Smooth muscle cell of the brain vasculature (primary cell): ENCODE results near the gene ANXA6.

Experiments used
- DNase-seq: peaks from one replicate; pipeline ENCODE4 v3.0.0-alpha.2; 2012; ENCODE audit warnings: low read depth, low spot score

ANXA6 gene

GRCh38 chr5:151064916-151065499 lies 92.6 kb downstream of the ANXA6 start:
- no peak for DNase-seq

- DNase-seq: no peak
Measured at GRCh38 chr5:151063142-151063989, 94.2 kb downstream of the ANXA6 start.

GRCh38 chr5:151062405-151063141 lies 95.0 kb downstream of the ANXA6 start:
- no peak for DNase-seq

- no peak for DNase-seq
Measured at GRCh38 chr5:151060742-151061141, 96.8 kb downstream of the ANXA6 start.

- DNase-seq: no peak
Measured at GRCh38 chr5:151058891-151059489, 98.6 kb downstream of the ANXA6 start.

GRCh38 chr5:151058301-151058700 lies 99.3 kb downstream of the ANXA6 start:
- DNase-seq: no peak

GRCh38 chr5:151056379-151057325 lies 100.9 kb downstream of the ANXA6 start:
- no peak for DNase-seq

- no peak for DNase-seq
Measured at GRCh38 chr5:151055336-151055735, 102.2 kb downstream of the ANXA6 start.

GRCh38 chr5:151054709-151055108 lies 102.9 kb downstream of the ANXA6 start:
- DNase-seq: no peak

GRCh38 chr5:151053796-151054462 lies 103.7 kb downstream of the ANXA6 start:
- DNase-seq: no peak

- no peak for DNase-seq
Measured at GRCh38 chr5:151052836-151053235, 104.7 kb downstream of the ANXA6 start.

- DNase-seq: no peak
Measured at GRCh38 chr5:151051931-151052608, 105.5 kb downstream of the ANXA6 start.

GRCh38 chr5:151051066-151051930 lies 106.3 kb downstream of the ANXA6 start:
- DNase-seq: peak; percentile 60
